ENCODE measurements around the gene FXYD7. TPM values are rescaled to one million over a fixed set of nuclear protein-coding genes. Genes with fewer than 3 reads are reported as not detected.
A peak's percentile ranks its signal among the peaks of the same experiment; 100 is the strongest.
"Not testable (repeated sequence)": the region's sequence is repeated elsewhere in the genome, so short reads cannot be mapped to it uniquely, and the experiment has no call there.

FXYD7 gene
- total and polyA plus RNA-seq, 2 of the 13 experiments (the other 11 are each of a cell fraction or from before 2014, with no cell fraction given): 0.55 TPM; not detected in 1

GRCh38 chr19:35129724-35130274 lies 13.3 kb upstream of the FXYD7 start (continued):
- peak; percentile 70; the same call in 1 of the 2 replicates for TF ChIP-seq ZNF609 (CRISPR knock-in tag; IDR thresholded peaks at IDR 0.05; ENCODE audit: borderline replicate concordance)
- TF ChIP-seq RBFOX2 (IDR thresholded peaks at IDR 0.05; ENCODE audit: low read depth, low read length): peak; percentile 49; the same call in 1 of the 2 replicates
- not testable (repeated sequence) for TF ChIP-seq ZBTB40, LCORL (IDR thresholded peaks at IDR 0.05)
- peak; percentile 47; the same call in 1 of the 2 replicates for TF ChIP-seq ZBTB40 (CRISPR knock-in tag; IDR thresholded peaks at IDR 0.05)
- peak; percentile 84 for TF ChIP-seq PHF21A (CRISPR knock-in tag; IDR thresholded peaks at IDR 0.05)
- TF ChIP-seq ZBTB38 (CRISPR knock-in tag; IDR thresholded peaks at IDR 0.05): peak; percentile 67; the same call in 1 of the 2 replicates
- TF ChIP-seq ZNF724P (CRISPR knock-in tag; IDR thresholded peaks at IDR 0.05; ENCODE audit: borderline replicate concordance): 0 out of 2 replicates have a peak, but pooled peaks have one; percentile 32
- 0 out of 2 replicates have a peak, but pooled peaks have one; percentile 24 for TF ChIP-seq ZNF124 (CRISPR knock-in tag; IDR thresholded peaks at IDR 0.05)
- peak; percentile 75 for TF ChIP-seq SAP130 (CRISPR knock-in tag; IDR thresholded peaks at IDR 0.05; ENCODE audit: low read depth)
- peak; percentile 71; the same call in 1 of the 2 replicates for TF ChIP-seq ZMAT3 (CRISPR knock-in tag; conservative IDR thresholded peaks at IDR 0.05)
- TF ChIP-seq MED1 (CRISPR knock-in tag; IDR thresholded peaks at IDR 0.05): peak; percentile 98
- TF ChIP-seq MEF2D (CRISPR knock-in tag; IDR thresholded peaks at IDR 0.05): peak; percentile 98
- TF ChIP-seq KLF12 (CRISPR knock-in tag; IDR thresholded peaks at IDR 0.05; ENCODE audit: borderline replicate concordance): 0 out of 2 replicates have a peak, but pooled peaks have one; percentile 4
- TF ChIP-seq LCORL (CRISPR knock-in tag; IDR thresholded peaks at IDR 0.05): peak; percentile 87

Measured in HepG2 (cell line).